ENCODE results near the gene ERAL1. TPM values are rescaled to one million over a fixed set of nuclear protein-coding genes. Genes with fewer than 3 reads are reported as not detected.

The ERAL1 gene
- total RNA-seq, 1 donor from 2014 or later = 38.5 TPM

DNA sequence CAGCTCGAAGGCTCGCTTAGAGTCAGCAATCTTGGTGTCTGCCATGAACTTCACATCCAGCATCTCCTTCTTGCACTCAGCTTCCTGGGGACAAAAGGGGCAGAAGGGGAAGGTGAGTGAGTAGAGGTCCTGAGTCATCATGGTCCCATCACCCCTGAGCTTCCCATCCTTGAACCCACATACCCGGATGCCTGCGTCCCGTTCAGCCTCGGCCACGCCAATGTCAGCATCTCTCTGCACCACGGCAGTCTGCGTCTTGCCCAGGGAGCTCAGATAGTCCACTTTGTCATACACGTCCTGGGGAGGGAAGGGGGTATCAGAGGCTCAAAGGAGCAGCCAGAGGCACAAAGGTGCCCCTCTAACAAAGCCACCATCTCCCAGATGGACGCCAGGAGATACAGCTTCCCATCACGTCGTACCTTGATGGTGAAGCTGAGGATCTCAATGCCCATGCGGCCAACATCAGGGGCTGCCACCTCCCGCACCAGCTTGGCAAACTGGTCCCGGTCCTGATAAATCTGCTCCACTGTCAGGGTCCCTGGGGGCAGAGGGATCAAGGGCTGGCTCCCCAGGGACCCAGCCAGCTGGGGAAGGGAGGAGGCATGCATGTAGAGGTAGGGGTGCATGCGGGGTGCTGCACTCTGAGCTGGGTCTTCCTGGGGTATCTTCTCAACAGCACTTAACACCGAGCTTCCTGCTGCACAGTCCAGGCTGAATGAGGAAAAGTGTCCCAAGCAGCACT is 27.5 kb downstream of the ERAL1 start:
- H3K4me1 Mint-ChIP-seq (ENCODE audit: unreplicated experiment) = no peaks in the 10 kb centered on the region
- no peak overlapping the region for H3K4me3 Mint-ChIP-seq (ENCODE audit: unreplicated experiment)
- no peaks in the 10 kb centered on the region for H3K9me3 Mint-ChIP-seq (ENCODE audit: unreplicated experiment)
- peaks cover 35% of the 10 kb centered on the region for H3K36me3 Mint-ChIP-seq (ENCODE audit: unreplicated experiment)
- no peaks in the 10 kb centered on the region for H3K27me3 Mint-ChIP-seq (ENCODE audit: unreplicated experiment)
- no peak overlapping the region for H3K27ac Mint-ChIP-seq (ENCODE audit: unreplicated experiment)
- TF ChIP-seq, protein P1, sequence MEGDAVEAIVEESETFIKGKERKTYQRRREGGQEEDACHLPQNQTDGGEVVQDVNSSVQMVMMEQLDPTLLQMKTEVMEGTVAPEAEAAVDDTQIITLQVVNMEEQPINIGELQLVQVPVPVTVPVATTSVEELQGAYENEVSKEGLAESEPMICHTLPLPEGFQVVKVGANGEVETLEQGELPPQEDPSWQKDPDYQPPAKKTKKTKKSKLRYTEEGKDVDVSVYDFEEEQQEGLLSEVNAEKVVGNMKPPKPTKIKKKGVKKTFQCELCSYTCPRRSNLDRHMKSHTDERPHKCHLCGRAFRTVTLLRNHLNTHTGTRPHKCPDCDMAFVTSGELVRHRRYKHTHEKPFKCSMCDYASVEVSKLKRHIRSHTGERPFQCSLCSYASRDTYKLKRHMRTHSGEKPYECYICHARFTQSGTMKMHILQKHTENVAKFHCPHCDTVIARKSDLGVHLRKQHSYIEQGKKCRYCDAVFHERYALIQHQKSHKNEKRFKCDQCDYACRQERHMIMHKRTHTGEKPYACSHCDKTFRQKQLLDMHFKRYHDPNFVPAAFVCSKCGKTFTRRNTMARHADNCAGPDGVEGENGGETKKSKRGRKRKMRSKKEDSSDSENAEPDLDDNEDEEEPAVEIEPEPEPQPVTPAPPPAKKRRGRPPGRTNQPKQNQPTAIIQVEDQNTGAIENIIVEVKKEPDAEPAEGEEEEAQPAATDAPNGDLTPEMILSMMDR (IDR thresholded peaks at IDR 0.05) = no peak
- DNase-seq (ENCODE audit: extremely low spot score, unreplicated experiment) = no peak

DNA sequence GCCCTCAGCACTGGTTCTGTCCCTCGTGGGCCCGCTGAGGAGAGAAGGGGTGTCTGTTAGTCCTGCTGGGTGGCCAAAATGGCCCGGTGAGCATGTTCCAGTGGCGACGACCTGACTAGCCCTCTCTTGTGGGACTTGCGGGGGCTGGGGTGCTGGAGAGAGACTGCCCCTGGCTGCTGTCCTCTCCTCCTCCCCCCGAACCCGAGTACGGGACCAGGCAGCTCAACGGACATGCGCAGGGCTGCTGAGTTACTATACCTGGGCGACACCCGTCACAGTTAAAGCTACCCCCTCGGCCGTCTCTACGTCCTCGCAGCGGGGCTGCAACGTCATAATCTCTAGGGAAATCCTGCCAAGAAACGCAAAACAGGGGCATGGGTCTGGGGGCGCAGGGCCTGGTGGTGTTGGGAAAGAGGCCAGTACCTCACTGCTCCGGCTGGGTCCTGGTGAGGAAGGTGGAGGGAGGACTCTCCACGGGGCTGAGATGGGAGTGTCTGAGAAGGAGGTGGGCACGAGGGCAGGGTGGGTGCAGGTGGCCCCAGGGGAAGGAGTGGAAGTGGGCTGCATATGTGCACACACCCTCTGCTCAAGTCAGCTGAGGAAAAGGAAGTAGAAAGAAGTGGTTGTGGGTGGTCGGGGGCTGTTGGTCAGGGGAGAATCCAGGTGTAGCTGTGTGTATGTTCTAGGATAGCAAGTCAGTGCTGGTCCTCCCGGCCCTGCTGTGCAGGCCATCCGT is 29.3 kb downstream of the ERAL1 start:
- Mint-ChIP-seq H3K36me3 (ENCODE audit: unreplicated experiment) (peaks cover 24% of the 10 kb centered on the region), H3K27ac (ENCODE audit: unreplicated experiment) (no peak overlapping the region), H3K27me3 (ENCODE audit: unreplicated experiment) (no peaks in the 10 kb centered on the region)

DNA sequence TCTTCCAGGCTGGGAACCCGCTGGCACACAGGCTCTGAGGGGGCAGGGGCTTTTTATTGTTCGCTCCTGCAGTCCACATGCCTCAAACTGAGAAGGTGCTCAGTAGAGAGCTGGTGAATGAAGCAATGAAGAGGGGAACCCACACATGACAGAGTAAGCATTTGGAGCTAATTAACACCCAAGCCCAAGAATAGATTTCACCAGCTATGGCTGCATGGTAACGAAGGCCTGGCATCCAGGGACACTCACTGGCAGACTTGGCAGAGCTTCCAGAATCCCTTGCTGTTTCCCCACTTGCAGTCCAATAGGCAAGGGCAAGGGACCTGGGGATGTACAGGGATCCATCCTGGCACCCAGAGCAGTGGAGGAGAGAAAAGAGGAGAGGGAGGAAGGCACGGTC is 30.5 kb downstream of the ERAL1 start:
- no peak overlapping the region for H3K27ac Mint-ChIP-seq (ENCODE audit: unreplicated experiment)

More for the DNA sequence above, 29.3 kb downstream of the ERAL1 start:
- Mint-ChIP-seq H3K4me3 (ENCODE audit: unreplicated experiment) (no peak overlapping the region), H3K4me1 (ENCODE audit: unreplicated experiment) (no peaks in the 10 kb centered on the region), H3K9me3 (ENCODE audit: unreplicated experiment) (no peaks in the 10 kb centered on the region)
- no peak for DNase-seq (ENCODE audit: extremely low spot score, unreplicated experiment)
- TF ChIP-seq, protein P1 (IDR thresholded peaks at IDR 0.05) = no peak

DNA sequence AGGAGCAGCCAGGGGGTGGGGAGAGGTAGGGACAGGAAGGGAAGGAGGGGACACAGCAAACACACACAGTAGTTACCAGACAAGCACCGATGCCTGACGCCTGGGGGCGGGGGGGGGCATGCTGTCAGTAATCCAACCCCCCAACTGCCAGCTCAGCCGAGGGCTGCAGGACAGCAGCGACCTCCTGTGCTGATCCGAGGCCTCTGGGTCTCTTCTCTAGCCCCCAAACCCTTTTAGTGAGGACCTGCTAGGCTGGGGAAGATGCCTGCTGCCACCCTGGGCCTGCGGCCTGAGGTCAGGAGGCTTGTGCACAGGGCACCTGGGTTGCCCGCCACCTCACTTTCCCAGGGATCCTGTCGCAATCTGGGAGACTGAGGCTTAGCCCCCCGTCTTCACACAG is 31.1 kb downstream of the ERAL1 start:
- DNase-seq (ENCODE audit: extremely low spot score, unreplicated experiment) = no peak
- Mint-ChIP-seq H3K4me3 (ENCODE audit: unreplicated experiment) (no peak overlapping the region), H3K36me3 (ENCODE audit: unreplicated experiment) (peaks cover 19% of the 10 kb centered on the region), H3K9me3 (ENCODE audit: unreplicated experiment) (no peaks in the 10 kb centered on the region), H3K27me3 (ENCODE audit: unreplicated experiment) (no peaks in the 10 kb centered on the region), H3K4me1 (ENCODE audit: unreplicated experiment) (peaks cover 5% of the 10 kb centered on the region), H3K27ac (ENCODE audit: unreplicated experiment) (no peak overlapping the region)
- TF ChIP-seq, protein P1 (IDR thresholded peaks at IDR 0.05) = no peak

More for the DNA sequence above, 30.5 kb downstream of the ERAL1 start:
- no peak for DNase-seq (ENCODE audit: extremely low spot score, unreplicated experiment)
- peaks cover 3% of the 10 kb centered on the region for H3K4me1 Mint-ChIP-seq (ENCODE audit: unreplicated experiment)
- H3K4me3 Mint-ChIP-seq (ENCODE audit: unreplicated experiment) = no peak overlapping the region
- peaks cover 19% of the 10 kb centered on the region for H3K36me3 Mint-ChIP-seq (ENCODE audit: unreplicated experiment)
- no peaks in the 10 kb centered on the region for H3K27me3 Mint-ChIP-seq (ENCODE audit: unreplicated experiment)
- TF ChIP-seq, protein P1 (IDR thresholded peaks at IDR 0.05) = no peak
- H3K9me3 Mint-ChIP-seq (ENCODE audit: unreplicated experiment) = no peaks in the 10 kb centered on the region

DNA sequence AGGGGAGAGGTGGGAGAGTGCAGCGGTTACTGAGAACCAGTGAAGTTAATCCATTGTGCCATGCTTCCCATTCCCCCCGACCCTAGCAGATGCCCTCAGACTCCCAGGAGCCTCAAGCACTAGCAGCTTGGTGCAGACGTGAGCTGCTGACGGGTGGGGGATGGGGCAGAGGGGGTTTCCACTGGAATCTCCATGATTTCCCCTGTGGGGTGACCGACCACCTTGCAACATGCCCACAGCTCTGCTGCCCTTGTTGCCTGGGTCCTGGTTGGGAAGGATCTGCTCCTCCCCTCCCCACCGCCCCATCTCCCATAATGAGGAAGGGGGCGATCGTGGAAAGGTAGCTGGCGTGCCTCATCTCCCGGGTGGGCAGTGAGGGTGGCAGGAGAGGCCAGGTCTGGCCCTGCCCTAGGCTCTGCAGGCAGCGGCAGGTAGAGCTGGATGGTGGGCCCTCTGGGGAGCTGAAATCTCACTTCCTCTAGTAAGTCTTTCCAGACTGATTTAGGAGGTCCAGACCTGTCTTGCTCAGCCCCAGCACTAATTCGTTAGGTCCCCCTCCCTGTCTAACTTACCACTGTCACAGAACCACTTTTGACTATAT is 33.2 kb downstream of the ERAL1 start:
- TF ChIP-seq, protein P1 (IDR thresholded peaks at IDR 0.05) = no peak
- H3K27ac Mint-ChIP-seq (ENCODE audit: unreplicated experiment) = no peak overlapping the region
- H3K36me3 Mint-ChIP-seq (ENCODE audit: unreplicated experiment) = peaks cover 14% of the 10 kb centered on the region
- peaks cover 22% of the 10 kb centered on the region for H3K4me1 Mint-ChIP-seq (ENCODE audit: unreplicated experiment)
- DNase-seq (ENCODE audit: extremely low spot score, unreplicated experiment) = no peak
- no peak overlapping the region for H3K4me3 Mint-ChIP-seq (ENCODE audit: unreplicated experiment)
- H3K27me3 Mint-ChIP-seq (ENCODE audit: unreplicated experiment) = no peaks in the 10 kb centered on the region
- H3K9me3 Mint-ChIP-seq (ENCODE audit: unreplicated experiment) = no peaks in the 10 kb centered on the region
